Measurements from ENCODE around the gene SUGCT.

The SUGCT gene

DNA sequence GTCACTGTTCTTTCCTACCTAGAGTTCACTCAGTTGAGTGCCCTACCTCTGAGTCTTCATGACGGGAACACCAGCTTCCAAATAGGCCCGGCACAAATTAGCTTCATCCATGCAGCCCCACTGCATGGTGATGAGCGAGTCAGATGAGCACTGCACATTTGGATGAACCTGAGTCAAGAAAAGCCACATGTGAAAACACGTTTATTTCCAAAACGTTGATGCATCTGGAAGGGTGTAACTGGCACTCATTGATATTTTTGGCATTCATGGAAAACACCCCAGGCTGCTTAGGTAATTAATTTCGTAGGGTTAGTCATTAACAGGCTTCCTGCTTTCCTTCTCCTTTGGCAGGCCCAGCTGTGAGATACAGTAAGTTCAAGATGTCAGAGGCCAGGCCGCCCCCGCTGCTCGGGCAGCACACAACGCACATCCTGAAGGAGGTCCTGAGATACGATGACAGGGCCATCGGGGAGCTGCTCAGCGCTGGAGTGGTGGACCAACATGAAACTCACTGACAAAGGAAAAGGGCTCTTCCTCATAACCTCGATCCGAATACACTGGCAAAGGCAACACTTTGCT is 725.2 kb downstream of the SUGCT start:
- no peak for DNase-seq (ENCODE audit: low read depth in 2 of 2)

DNA sequence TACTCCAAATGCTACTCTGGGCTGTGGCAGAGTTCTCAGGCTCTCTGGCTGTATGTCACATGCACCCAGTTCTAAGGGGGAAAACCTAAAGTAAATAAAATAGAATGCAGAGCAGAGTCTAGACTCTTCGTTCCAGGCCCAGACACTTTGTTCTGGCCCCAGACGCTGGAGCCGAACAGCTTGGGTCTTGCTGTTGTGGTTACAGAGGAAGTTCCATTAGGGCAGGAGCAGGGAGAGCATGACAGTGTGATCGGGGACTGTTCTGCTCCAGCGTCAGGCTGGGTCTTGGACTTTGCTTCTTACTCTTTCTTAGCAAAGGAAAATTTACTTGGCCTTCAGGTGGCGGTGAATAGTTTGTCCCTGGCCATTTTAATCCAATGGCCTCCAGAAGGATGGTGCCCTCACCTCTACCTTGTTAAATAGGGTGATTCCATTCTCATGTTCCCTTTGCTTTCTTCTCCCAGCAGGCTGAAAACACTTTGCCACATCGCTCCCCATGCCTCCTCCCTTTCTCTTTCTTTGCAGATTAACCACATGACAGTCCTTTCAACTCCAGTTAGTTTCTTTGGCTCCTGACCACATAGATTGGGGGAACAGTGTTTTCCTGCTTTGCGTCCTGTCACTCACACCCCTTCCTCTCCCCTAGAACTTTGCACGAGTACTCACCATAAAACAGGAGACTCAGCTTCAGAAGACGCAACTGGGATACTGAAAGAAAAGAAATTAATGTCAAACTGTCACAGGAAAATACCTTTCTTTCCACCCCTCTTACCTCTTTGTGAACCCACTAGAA is 730.8 kb downstream of the SUGCT start:
- no peak for DNase-seq (ENCODE audit: low read depth in 2 of 2)

DNA sequence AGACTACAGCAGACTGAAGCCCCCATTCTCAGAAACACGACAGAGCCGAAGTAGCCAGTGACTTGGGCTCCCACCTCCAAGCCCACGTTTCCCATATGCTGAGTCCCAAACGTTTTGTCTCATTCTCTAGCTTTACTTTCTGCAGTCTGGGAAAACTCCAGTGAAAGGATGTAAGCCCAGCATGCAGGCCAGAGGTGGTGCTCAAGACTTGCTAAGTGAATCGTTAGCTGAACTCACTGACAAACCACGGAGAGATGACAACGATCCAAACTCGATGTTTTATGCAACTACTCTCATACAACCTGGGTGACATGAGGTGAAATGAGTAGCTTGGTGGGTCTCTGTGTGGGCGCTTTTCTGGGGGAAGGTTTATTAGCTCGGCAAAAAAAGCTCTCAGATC is 731.8 kb downstream of the SUGCT start:
- DNase-seq (ENCODE audit: low read depth in 2 of 2): no peak

DNA sequence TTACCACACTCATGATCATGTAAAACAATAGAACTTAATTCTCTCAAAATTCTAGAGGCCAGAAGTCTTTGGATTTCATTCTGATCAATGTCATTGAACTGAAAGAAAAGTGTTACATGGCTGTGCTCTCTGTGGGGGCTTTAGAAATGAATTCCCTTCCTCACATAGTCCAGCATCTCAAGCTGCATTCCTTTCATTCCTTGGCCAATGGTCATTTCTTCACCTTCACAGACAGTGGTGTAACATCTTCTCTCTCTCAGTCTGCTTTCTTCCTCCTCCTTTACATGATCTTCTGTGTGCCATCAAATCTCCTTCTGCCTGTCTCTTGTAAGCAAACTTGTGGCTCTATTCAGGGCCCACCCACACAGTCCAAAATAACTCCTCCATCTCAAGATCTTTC is 735.3 kb downstream of the SUGCT start:
- no peak for DNase-seq (ENCODE audit: low read depth in 2 of 2)

DNA sequence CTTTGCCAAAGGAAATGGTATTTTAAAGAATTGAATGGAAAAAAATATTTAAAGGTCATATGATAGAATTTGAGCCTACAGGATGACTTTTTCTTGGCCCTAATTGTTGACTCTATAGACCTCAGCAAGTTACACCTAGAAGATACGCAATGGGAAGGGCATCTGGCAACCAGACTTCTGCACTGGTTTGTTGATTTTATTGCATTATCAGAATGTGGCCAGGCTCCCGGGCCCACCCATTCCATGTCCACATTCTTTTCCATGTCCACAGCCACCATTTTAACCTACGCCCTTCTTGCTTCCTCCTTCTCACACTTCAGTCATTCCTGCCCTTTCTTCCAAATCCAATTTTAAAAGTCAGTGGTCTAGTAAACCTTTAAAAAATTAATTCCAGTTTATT is 738.4 kb downstream of the SUGCT start:
- no peak for DNase-seq (ENCODE audit: low read depth in 2 of 2)

DNA sequence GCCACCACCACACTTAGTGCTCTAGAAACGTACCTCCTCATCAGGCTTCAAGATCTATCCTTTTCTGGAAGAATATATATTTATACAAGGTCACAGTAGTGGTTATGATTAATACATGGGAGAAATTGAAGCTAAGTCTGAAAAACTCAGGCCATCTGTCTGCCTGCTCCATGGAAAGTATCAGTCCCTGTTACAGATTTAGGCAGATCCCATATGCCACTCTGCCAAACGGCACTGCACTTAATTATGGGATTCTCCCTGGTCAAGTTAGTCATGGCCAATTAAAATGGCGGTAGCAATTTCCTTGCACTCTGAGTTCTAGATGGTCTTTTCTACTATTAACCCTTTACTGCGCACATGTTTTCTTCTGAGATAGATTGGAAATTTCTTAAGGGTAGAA is 740.0 kb downstream of the SUGCT start:
- no peak for DNase-seq (ENCODE audit: low read depth in 2 of 2)

DNA sequence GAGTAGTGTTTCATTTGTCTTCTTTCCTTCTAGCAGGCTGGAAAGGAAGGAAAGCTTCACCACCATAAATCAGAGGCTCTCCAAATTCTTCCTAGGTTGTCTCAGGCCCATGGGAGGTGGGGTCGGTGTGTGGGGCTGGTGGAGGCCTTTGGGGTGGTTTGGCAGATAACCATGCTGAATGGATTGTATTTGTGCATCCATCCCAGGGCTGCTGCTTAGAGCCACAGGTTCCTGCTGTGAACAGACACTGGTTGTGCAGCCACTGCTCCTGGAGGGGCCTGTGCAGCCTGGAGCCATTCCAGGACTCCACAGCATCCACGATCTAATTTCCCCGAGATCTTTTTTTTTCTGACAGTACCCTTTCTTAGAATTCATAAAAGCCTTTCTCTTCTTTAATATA is 741.8 kb downstream of the SUGCT start:
- no peak for DNase-seq (ENCODE audit: low read depth in 2 of 2)

DNA sequence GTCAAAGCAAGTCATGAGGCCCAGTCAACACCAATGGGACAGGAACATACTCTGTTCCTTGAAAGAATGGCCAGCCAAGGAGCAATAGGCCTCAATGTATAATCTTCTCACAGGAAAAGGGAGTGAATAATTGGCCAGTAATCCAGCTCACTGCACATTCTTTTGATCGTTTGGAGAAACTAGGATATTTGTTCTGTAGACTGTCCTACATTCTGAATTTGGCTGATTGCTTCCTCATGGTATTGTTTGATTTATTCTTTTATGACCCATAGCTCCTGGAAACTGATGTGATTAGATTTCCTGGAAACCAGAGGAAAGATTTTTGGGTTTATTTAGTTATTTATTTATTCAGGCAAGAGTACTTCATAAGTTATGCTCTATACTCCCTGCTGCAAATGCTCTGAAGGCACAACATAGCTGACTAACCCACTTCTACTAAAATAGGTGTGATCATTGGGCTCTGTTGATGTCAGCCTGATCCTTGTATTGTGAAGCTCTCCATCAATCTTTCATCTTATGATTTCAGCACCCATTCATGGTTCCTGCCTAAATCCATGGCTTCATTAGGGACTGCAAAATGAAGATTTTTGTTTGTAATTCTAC is 745.2 kb downstream of the SUGCT start:
- DNase-seq (ENCODE audit: low read depth in 2 of 2): no peak

DNA sequence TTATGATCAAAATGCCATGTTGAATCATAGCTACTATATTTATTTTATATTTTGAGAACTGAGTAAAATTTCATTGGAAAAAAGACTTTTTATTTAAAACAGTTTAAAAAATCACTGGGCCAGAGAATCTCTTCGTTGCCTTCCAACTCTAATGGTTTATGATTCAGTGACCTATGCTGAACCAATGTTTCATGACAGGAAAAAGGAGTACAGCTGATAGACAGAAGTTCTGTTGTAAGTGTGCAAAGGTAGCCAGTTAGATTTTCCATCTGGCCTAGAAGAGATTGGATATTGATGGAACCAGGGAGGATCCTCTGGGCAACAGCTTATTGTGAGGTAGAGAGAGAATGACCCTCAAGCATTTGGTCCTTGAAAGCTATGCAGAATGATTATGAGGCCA is 745.8 kb downstream of the SUGCT start:
- DNase-seq (ENCODE audit: low read depth in 2 of 2): no peak

DNA sequence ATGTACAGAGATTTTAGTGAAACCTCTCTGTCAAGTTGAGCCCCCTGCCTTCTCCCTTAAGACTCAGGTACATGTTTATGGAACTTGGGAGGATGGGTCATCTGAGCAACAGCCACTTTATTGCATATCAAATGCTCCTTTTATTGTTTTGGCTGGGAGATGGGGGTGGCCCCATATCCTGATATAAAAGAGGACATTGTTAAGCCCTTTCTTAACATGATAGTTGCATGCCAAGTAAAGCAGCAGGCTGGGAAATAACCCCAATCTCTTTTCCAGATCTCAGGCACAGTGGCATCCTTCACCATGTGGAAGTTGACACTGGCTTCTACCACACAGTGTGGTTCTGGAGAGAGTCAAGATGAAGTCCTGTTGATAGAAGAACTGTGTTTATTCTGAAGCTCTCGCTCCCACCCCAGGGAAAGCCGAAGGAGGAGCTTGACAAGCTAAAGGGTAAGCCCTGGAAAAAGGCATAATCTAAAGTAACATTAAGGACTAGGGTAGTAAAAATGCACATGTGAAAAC is 746.7 kb downstream of the SUGCT start:
- DNase-seq (ENCODE audit: low read depth in 2 of 2): no peak

DNA sequence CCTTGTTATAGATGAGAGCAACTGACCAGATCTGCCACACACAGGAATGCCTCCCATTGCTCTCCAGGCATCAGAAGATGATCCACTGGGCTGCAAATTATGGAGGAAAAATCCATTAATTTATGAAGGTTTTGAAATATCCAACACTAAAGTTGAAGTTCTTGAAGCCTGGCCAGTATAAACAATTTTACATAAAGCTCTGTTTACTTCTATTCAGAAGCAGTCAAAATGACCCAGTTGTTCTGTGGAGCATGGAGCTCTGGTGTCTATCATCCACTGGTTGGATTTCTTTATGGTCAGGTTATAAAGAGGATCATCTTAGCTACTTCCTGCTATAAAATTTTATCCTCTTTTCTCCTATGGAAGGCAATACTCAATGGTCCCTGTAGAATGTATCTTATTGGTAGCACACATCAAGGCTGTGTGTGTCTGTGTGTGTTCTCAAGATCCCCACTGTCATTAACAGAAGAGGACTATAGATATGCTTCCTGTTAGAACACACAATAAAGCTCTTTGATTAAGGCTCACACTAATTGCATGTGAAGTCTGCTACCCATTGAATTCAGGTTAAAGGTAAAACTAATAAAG is 747.4 kb downstream of the SUGCT start:
- no peak for DNase-seq (ENCODE audit: low read depth in 2 of 2)

DNA sequence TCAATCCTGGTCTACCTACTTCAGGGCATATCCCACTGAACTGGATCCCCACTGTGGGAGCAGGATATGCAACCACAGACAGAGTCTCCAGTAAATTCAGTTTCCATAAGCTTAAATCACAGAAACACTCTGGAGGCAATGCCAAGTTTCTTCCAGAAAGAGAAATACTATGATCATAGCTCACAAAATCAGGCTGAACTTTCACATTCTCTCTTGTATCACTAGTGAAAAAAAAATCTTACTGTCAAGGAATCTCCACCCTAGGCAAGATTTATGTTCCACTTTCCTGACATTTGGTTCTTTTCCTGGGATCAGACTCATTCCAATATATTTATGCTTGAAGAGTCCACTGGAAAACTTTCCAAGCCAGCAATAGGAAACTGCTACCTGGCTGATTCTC is 749.0 kb downstream of the SUGCT start:
- DNase-seq (ENCODE audit: low read depth in 2 of 2): no peak

DNA sequence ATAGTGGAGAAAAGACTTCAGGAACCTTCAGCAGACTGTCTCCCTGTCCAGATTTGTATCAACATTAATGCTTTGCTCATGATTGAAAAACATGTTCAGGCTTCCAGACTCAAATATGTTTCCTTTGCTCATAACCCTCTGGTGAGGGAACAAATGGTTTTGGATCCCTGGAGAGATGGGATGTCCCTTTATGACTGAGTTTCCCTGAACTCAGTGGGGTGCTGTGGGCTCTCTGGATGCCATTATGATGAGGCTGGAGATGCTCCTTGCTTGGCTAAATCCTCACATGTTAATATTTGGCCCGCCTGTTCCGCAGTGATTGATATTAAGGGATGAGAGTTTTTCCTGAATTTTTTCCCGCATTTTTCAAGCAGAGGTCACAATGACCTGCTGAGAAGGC is 749.4 kb downstream of the SUGCT start:
- no peak for DNase-seq (ENCODE audit: low read depth in 2 of 2)

DNA sequence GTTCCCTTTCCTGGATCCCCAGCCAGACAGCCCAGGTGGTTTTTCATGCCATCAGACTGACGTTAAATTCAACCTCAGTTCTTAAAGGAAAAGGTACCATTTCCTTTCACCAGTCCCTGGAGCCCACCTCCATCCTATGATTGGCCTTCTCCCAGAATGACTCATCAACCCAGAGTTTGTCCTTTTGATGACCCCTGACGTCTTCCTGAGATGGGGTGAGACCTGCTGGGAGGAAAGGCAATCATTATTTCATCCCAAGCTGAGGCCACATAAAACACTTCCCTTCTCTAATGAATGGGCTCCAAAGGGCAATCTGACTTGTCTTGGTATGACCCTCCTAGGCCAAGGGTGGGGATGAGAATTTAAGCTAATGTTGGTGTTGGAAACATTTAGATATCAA is 750.7 kb downstream of the SUGCT start:
- no peak for DNase-seq (ENCODE audit: low read depth in 2 of 2)

DNA sequence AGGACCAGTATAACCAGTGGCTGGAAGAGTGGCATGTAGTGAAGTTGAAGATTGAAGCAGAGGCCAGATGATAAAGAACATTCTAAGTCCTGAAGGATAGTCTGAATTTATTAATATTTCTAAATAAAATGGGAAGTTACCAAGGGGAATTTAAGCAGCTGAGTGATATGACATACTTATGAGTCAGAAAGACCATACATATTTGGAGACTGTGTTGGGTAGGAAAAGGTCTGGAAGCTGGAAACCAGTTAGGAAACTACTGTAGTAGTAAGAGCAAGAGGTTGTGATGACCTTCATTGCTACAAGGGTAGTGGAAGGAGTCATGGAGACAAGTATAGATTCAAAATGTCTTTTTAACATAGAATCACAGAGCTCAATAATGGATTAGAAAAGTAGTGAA is 752.3 kb downstream of the SUGCT start:
- DNase-seq (ENCODE audit: low read depth in 2 of 2): no peak

DNA sequence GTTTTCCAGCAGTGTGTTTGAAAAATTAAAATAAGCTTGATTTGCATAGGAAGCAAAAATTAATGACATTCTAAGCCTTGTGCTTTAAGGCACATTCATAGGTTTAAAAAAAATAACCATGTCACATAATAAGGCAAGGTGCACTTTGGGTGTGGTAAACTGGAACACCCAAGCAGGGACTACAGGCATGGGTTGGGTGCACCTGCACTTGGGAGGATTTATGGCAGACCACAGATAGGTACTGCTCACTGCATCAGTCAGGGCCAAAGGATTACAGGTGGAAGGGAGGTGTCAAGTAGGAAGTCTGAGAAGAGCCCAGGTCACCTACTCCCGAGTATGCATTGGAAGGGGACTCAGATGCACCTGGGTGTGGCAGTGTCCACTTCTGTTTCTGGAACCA is 753.7 kb downstream of the SUGCT start:
- no peak for DNase-seq (ENCODE audit: low read depth in 2 of 2)

DNA sequence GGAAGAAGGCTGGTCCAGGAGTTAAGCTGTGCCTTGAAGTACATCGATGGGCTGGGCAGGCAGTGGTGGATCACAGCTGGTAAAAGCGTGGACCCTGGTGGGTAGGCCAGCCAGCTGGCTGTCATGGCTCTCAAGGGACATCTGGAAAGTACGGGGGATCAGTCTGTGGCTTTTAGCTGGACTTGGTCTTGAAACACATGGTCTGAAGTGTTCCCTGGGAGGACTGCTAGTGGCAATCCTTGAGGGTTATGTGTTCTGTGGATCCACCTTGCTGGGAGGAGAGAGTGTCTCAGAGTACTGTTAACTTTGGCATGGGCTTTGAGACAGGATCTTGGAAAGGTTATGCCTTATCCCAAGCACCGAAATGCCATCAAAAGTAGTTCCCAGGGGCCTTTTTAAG is 754.3 kb downstream of the SUGCT start:
- DNase-seq (ENCODE audit: low read depth in 2 of 2): no peak

DNA sequence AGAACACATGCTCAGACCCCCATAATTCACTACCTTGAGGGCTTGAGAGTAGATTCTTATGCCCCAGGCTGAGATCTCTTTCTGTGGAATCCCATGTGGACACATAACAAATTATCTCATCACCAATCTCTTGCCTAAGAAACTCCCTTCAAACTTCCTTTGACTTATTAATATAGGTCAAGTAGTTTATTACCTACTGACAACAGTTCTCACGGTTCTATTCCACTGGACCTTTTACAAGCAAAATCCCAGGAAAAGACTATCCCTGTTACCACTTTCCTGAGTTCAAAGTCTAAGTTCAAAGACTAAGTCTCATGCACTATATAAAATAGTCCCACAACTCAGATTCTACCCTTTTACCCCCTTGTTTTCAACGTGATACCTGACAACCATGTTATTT is 754.7 kb downstream of the SUGCT start:
- DNase-seq (ENCODE audit: low read depth in 2 of 2): no peak

DNA sequence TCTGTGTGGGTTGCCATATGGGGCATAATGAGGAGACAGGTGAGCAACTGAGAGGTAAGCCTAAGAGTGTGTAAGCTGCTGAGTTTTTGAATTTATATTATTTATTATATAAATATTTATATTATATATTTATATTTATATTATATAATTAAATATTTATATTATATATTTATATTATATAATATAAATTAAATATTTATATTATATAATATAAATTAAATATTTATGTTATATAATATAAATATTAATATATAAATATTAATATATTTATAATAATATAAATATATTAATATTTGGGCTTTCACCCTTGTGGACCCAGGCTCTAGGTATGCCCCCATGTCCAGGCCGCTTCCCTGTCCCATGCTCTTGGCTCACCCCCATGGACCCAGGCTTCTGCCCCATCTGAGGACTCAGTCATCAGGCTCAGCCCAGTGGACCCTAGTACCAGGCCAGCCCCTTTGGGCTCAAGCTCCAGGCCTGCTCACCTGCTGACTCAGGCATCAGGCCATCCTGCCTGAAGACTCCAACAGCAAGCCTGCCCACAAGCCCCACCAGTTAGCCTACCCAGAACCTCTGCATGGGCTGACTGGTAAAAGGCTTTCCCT is 755.4 kb downstream of the SUGCT start:
- DNase-seq (ENCODE audit: low read depth in 2 of 2): no peak

DNA sequence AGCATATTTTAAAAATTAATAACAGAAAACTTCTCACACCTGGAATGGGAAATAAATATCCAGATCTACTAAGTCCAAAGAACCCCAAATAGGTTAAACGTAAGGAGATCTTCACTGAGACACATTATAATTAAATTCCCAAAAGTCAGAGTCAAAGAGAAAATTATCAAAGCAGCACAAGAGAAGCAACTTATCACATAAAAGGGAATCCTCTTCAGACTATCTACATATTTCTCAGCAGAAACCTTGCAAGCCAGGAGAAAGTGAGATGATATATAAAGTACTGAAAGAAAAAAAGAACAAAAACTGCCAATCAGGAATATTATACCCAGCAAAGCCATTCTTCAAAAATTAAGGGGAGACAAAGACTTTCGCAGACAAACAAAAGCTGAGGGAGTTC is 756.4 kb downstream of the SUGCT start:
- no peak for DNase-seq (ENCODE audit: low read depth in 2 of 2)

DNA sequence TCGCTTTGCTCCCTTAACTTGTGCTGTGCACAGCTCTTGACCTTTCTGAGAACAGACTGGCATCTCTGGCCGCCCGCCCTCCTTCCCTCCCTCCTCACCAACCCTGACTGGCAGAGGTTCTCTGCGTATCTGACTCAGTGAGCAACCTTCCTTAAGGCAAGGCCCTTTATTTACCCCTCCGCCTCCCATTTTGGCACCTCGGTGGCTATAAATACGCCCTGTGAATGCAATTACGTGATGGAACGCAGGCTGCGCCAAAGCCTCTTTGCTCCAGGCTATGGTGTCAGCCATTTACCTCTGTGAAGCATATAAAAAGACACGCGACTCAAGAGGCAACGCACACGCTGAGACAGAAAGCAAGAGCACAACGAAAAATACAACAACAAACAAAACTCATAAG is 764.3 kb downstream of the SUGCT start:
- DNase-seq (ENCODE audit: low read depth in 2 of 2): no peak

Data from activated CD4-positive, alpha-beta T cell treated with anti-CD3 and anti-CD28 coated beads for 24 hours (primary cell).